Panc1 (cell line): ENCODE results near the gene RBBP5. TPM values are rescaled to one million over a fixed set of nuclear protein-coding genes. Genes with fewer than 3 reads are reported as not detected.

ENCODE experiments used
- ATAC-seq: fragments of 200-7000 bp; cut with Tn5 transposase; 2 replicates; pipeline ENCODE4 v1.9.1; 2020; ENCODE audit warnings: mild to moderate bottlenecking, moderate library complexity
- BruUV-seq: library from RNA; stranded (reverse); fragments of 400-500 nt; replicated peaks from 2 replicates; lab custom pipeline; 2021; lab: Mats Ljungman, UMichigan
- CTCF ChIA-PET: fragments of 300-600 bp; sonication (Branson Sonifier 250); formaldehyde crosslinking; loops from one replicate; lab custom pipeline; 2022; ENCODE audit warnings: antibody characterized with exemption; lab: Charles Lee
- POLR2A ChIA-PET: fragments of 300-600 bp; sonication (Branson Sonifier 250); formaldehyde crosslinking; loops from one replicate; lab custom pipeline; 2022; ENCODE audit warnings: antibody characterized with exemption; lab: Charles Lee
- DNase-seq: peaks from one replicate; pipeline ENCODE4 v3.0.0-alpha.2; 2010; ENCODE audit warnings: low read depth, low spot score
- H3K27ac ChIP-seq: 2 replicates; pipeline ENCODE4 v1.5.1; 2011; ENCODE audit warnings: mild to moderate bottlenecking, low read length, inconsistent platforms
- H3K27me3 ChIP-seq: fragments of 200-500 bp; sonication (Bioruptor generic); 2 replicates; pipeline ENCODE4 v1.6.0; 2014; ENCODE audit warnings: low read length, inconsistent platforms; ENCODE audit not compliant: control insufficient read depth, insufficient read depth
- H3K36me3 ChIP-seq: fragments of 200-500 bp; sonication (Bioruptor generic); 2 replicates; pipeline ENCODE4 v1.5.1; 2014; ENCODE audit warnings: inconsistent platforms, mild to moderate bottlenecking, low read length, moderate library complexity; ENCODE audit not compliant: control insufficient read depth, insufficient read depth
- H3K4me1 ChIP-seq: 2 replicates; pipeline ENCODE4 v1.5.1; 2011; ENCODE audit warnings: inconsistent platforms, mild to moderate bottlenecking, low read length, moderate library complexity; ENCODE audit not compliant: control insufficient read depth, insufficient read depth
- H3K4me3 ChIP-seq, 2 experiments: 2 replicates each; pipeline ENCODE4 v1.5.1; 2011 to 2012; ENCODE audit warnings: low read depth in 2 of 2, low read length in 2 of 2, mild to moderate bottlenecking in 2 of 2, inconsistent platforms in 1 of 2, moderate library complexity in 1 of 2
- H3K9me3 ChIP-seq: fragments of 200-500 bp; sonication (Bioruptor generic); 2 replicates; pipeline ENCODE4 v1.5.1; 2014; ENCODE audit warnings: low read depth, mild to moderate bottlenecking, inconsistent platforms, low read length, moderate library complexity; ENCODE audit not compliant: control insufficient read depth, insufficient read depth
- POLR2AphosphoS5 ChIP-seq: IDR thresholded peaks from 2 replicates; pipeline ENCODE4 v1.6.1; 2012; ENCODE audit warnings: mild to moderate bottlenecking, low read depth, low read length, moderate library complexity
- REST ChIP-seq, 2 experiments: IDR thresholded peaks; 2 replicates each; pipeline ENCODE4 v1.6.1; 2011 to 2012; ENCODE audit warnings: low read depth in 2 of 2, control low read depth in 1 of 2, low read length in 1 of 2, mild to moderate bottlenecking in 1 of 2, moderate library complexity in 1 of 2; ENCODE audit not compliant: insufficient read depth in 1 of 2
- SIN3A ChIP-seq: IDR thresholded peaks from 2 replicates; pipeline ENCODE4 v1.6.1; 2012; ENCODE audit warnings: low read depth, mild to moderate bottlenecking, low read length, moderate library complexity, borderline replicate concordance; ENCODE audit not compliant: insufficient read depth
- TCF7L2 ChIP-seq: IDR thresholded peaks from 2 replicates; pipeline ENCODE4 v1.6.1; 2011; ENCODE audit warnings: mild to moderate bottlenecking, low read depth, low read length, inconsistent platforms
- in situ Hi-C: cut with HindIII; loops from 2 replicates; pipeline ENCODE4 v1.10.0; 2016; ENCODE audit warnings: low sequenced_read_pairs, low pct_unique_long_range_greater_than_20kb
- intact Hi-C: fragments of 100-400 bp; cut with micrococcal nuclease; formaldehyde crosslinking; loops from one replicate; pipeline ENCODE4 v1.10.0; 2022; ENCODE audit not compliant: unreplicated experiment
- total RNA-seq: library from RNA; stranded (reverse); gene quantifications from one replicate; pipeline ENCODE4 v1.2.1, GENCODE V29; 2021; ENCODE audit not compliant: unreplicated experiment
- TF ChIP-seq, protein P1 (sequence below): fragments of 450-650 bp; IDR thresholded peaks from 2 replicates; pipeline ENCODE4 v1.5.1; 2017; ENCODE audit warnings: mild to moderate bottlenecking

Gene RBBP5
- total RNA-seq, 1 experiment from 2014 or later, result 22.2 TPM

- H3K4me1 ChIP-seq, result no peaks in the 10 kb centered on the region
- H3K9me3 ChIP-seq, result no peaks in the 10 kb centered on the region
- H3K27ac ChIP-seq, result no peak overlapping the region
- ATAC-seq (no peak), DNase-seq (no peak)
- TF ChIP-seq, protein P1, sequence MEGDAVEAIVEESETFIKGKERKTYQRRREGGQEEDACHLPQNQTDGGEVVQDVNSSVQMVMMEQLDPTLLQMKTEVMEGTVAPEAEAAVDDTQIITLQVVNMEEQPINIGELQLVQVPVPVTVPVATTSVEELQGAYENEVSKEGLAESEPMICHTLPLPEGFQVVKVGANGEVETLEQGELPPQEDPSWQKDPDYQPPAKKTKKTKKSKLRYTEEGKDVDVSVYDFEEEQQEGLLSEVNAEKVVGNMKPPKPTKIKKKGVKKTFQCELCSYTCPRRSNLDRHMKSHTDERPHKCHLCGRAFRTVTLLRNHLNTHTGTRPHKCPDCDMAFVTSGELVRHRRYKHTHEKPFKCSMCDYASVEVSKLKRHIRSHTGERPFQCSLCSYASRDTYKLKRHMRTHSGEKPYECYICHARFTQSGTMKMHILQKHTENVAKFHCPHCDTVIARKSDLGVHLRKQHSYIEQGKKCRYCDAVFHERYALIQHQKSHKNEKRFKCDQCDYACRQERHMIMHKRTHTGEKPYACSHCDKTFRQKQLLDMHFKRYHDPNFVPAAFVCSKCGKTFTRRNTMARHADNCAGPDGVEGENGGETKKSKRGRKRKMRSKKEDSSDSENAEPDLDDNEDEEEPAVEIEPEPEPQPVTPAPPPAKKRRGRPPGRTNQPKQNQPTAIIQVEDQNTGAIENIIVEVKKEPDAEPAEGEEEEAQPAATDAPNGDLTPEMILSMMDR, result no peak
- TF ChIP-seq SIN3A, result no peak
- TF ChIP-seq TCF7L2, result no peak
- TF ChIP-seq REST (IDR thresholded peaks at IDR 0.05; ENCODE audit: insufficient read depth in 1 of 2, low read depth in 2 of 2, low read length in 1 of 2), result no peak
- no peak for TF ChIP-seq POLR2AphosphoS5
- in situ Hi-C loops (no loop called here), intact Hi-C loops (no loop called here)
- CTCF ChIA-PET, result no interaction called here
- POLR2A ChIA-PET, result no interaction called here
- no peaks in the 10 kb centered on the region for H3K27me3 ChIP-seq
- no peaks in the 10 kb centered on the region for H3K36me3 ChIP-seq
- H3K4me3 ChIP-seq, result no peak overlapping the region
- no TSS peak for BruUV-seq
Observed at GRCh38 chr1:205072286-205072685, 49.5 kb downstream of the RBBP5 start.

GRCh38 chr1:205071801-205072200, 50.0 kb downstream of the RBBP5 start:
- ChIA-PET CTCF (interaction anchor here (1.7 kb wide), 1 partner anchor 10 kb away, joined by 6 read pairs; no protein-coding TSS in a partner anchor), POLR2A (no interaction called here)
- no TSS peak for BruUV-seq

More at GRCh38 chr1:205071801-205072200, 50.0 kb downstream of the RBBP5 start:
- intact Hi-C loops, result no loop called here
- Histone ChIP-seq H3K4me3 (no peak overlapping the region), H3K27ac (no peak overlapping the region), H3K36me3 (no peaks in the 10 kb centered on the region), H3K27me3 (no peaks in the 10 kb centered on the region), H3K4me1 (no peaks in the 10 kb centered on the region), H3K9me3 (no peaks in the 10 kb centered on the region)
- no peak for DNase-seq
- no peak for ATAC-seq
- in situ Hi-C loops, result no loop called here
- TF ChIP-seq TCF7L2 (no peak), REST (IDR thresholded peaks at IDR 0.05; ENCODE audit: insufficient read depth in 1 of 2, low read depth in 2 of 2, low read length in 1 of 2) (no peak), SIN3A (no peak), POLR2AphosphoS5 (no peak)
- TF ChIP-seq, protein P1, result no peak
